Right lobe of liver (tissue), 6 donors: ENCODE measurements around the gene CNGA2. TPM values are rescaled to one million over a fixed set of nuclear protein-coding genes. Genes with fewer than 3 reads are reported as not detected.
A peak's percentile ranks its signal among the peaks of the same experiment; 100 is the strongest.

ENCODE experiments used
- ATAC-seq, 4 donors: fragments of 200-7000 bp; cut with Tn5 transposase; one replicate each; pipeline ENCODE4 v1.9.1; 2020; ENCODE audit warnings: mild to moderate bottlenecking in 4 of 4, moderate library complexity in 4 of 4
- DNase-seq, 3 donors: peaks; one replicate each; pipeline ENCODE4 v3.0.0-alpha.2; 2020
- H3K27ac ChIP-seq, 3 donors: fragments of 200-600 bp; one replicate each; pipeline ENCODE4 v1.8.0; 2022
- H3K27me3 ChIP-seq, 2 donors: fragments of 200-600 bp; one replicate each; pipeline ENCODE4 v1.8.0; 2022
- H3K36me3 ChIP-seq, 4 donors: fragments of 200-600 bp; sonication (generic) in 1 of 4; one replicate each; pipeline versions ENCODE4 v1.5.1 to v1.8.0; 2017 to 2022; ENCODE audit warnings: control low read depth in 1 of 4
- H3K4me1 ChIP-seq, 4 donors: fragments of 200-600 bp; sonication (generic) in 1 of 4; one replicate each; pipeline versions ENCODE4 v1.5.1 to v1.8.0; 2017 to 2022; ENCODE audit warnings: control low read depth in 1 of 4
- H3K4me3 ChIP-seq, 3 donors: fragments of 200-600 bp; one replicate each; pipeline ENCODE4 v1.8.0; 2022
- H3K9me3 ChIP-seq, 4 donors: fragments of 200-600 bp; sonication (generic) in 1 of 4; one replicate each; pipeline versions ENCODE4 v1.5.1 to v1.8.0; 2017 to 2022; ENCODE audit warnings: control low read depth in 1 of 4
- CTCF ChIP-seq, 4 donors: fragments of 200-600 bp in 3 of 4; fragments of 450-650 bp in 1 of 4; IDR thresholded peaks; one replicate each; pipeline versions ENCODE4 v1.5.1 to v1.8.0; 2016 to 2022; ENCODE audit warnings: antibody characterized with exemption in 4 of 4, mild to moderate bottlenecking in 2 of 4
- POLR2A ChIP-seq: fragments of 450-650 bp; IDR thresholded peaks from one replicate; pipeline ENCODE4 v1.6.1; 2017; ENCODE audit warnings: antibody characterized with exemption, mild to moderate bottlenecking
- WGBS: methylation state at CpG from one replicate; pipeline ENCODE4 v1.1.6; 2018; ENCODE audit warnings: low coverage, low lambda C conversion rate; ENCODE audit not compliant: insufficient coverage; ENCODE audit errors: missing lambda C conversion rate; 5-methylcytosine and 5-hydroxymethylcytosine counted together
- intact Hi-C, 2 donors: fragments of 100-400 bp; cut with DNase I; formaldehyde crosslinking; loops; one replicate each; pipeline versions ENCODE4 v1.11.2 to v1.14.1; 2022
- total RNA-seq, 6 experiments: library from RNA; depleted of rRNA in 2 of 6; stranded (reverse); fragments of >200 nt in 2 of 6; fragmentation: NEBNext Ultra II Directional in 3 of 6; extraction: Animal tissue kit (Norgen Biotek cat#: 25700) in 3 of 6; gene quantifications; one replicate each; pipeline versions ENCODE4 v1.1.0 to v1.2.4, GENCODE V29; 2016 to 2023
- donor health status: DM: no; HTN: yes; CAD: no.
- donor health status: DM: no; HTN: no; CAD: no.
- donor health status: DM: no; HTN: no; CAD: no.
- donor health status: DM: no; HTN: yes; CAD: no.
- donor health status: DM: no; HTN: yes; CAD: no.

Gene CNGA2
- total RNA-seq, 6 experiments from 2014 or later = not detected

GRCh38 chrX:151752847-151753246, 18.3 kb downstream of the CNGA2 start:
- ATAC-seq = peak in 3 of 4 donors; percentile 44 to 55 (median 45)
- Histone ChIP-seq H3K4me1 (peaks cover 0 to 5% (median 0%) of the 10 kb centered on the region in 4 donors), H3K27me3 (peaks cover 0 to 14% of the 10 kb centered on the region in 2 donors), H3K27ac (no peak overlapping the region), H3K9me3 (no peaks in the 10 kb centered on the region), H3K36me3 (no peaks in the 10 kb centered on the region), H3K4me3 (no peak overlapping the region)
- intact Hi-C loops = loop anchor here (10.0 kb wide), 1 partner anchor 882 kb away; the partner anchor contains the start of gene GABRQ (in 2 of the 2)
- no peak for TF ChIP-seq CTCF (IDR thresholded peaks at IDR 0.05)
- no peak for TF ChIP-seq POLR2A
- DNase-seq = no peak
- WGBS = 32% methylated on average over 5 of the region's 5 CpGs

- DNase-seq (peak; percentile 68 to 81 (median 71)), ATAC-seq (peak; percentile 94 to 98 (median 97))
- Histone ChIP-seq H3K36me3 (no peaks in the 10 kb centered on the region), H3K27me3 (peaks cover 0 to 8% of the 10 kb centered on the region in 2 donors), H3K9me3 (no peaks in the 10 kb centered on the region), H3K4me1 (peaks cover 0 to 5% (median 0%) of the 10 kb centered on the region in 4 donors), H3K4me3 (no peak overlapping the region), H3K27ac (no peak overlapping the region)
- intact Hi-C loops = loop anchor here (10.0 kb wide), 1 partner anchor 881 kb away; the partner anchor contains the start of gene GABRQ (in 2 of the 2)
- 46% methylated on average over 2 of the region's 22 CpGs for WGBS
- TF ChIP-seq POLR2A (no peak), CTCF (IDR thresholded peaks at IDR 0.05) (peak; percentile 72 to 85 (median 79))
These were observed 18.9 kb downstream of the CNGA2 start for GRCh38 chrX:151753313-151754046.

- WGBS = 33% methylated on average over 1 of the region's 6 CpGs
These were observed 19.5 kb downstream of the CNGA2 start for GRCh38 chrX:151754047-151754429.

GRCh38 chrX:151754641-151755215, 20.2 kb downstream of the CNGA2 start:
- 51% methylated on average over 6 of the region's 11 CpGs for WGBS
- H3K27ac ChIP-seq = no peak overlapping the region
- peaks cover 0 to 5% (median 0%) of the 10 kb centered on the region in 4 donors for H3K4me1 ChIP-seq
- no peak for DNase-seq
- TF ChIP-seq POLR2A (no peak), CTCF (IDR thresholded peaks at IDR 0.05) (no peak)
- no peak for ATAC-seq
- peaks cover 0 to 8% of the 10 kb centered on the region in 2 donors for H3K27me3 ChIP-seq
- no peaks in the 10 kb centered on the region for H3K36me3 ChIP-seq
- intact Hi-C loops = loop anchor here (10.0 kb wide), 1 partner anchor 880 kb away; the partner anchor contains the start of gene GABRQ (in 2 of the 2)
- H3K9me3 ChIP-seq = no peaks in the 10 kb centered on the region
- no peak overlapping the region for H3K4me3 ChIP-seq

More at GRCh38 chrX:151754047-151754429, 19.5 kb downstream of the CNGA2 start:
- Histone ChIP-seq H3K9me3 (no peaks in the 10 kb centered on the region), H3K4me1 (peaks cover 0 to 5% (median 0%) of the 10 kb centered on the region in 4 donors), H3K27ac (no peak overlapping the region), H3K27me3 (peaks cover 0 to 8% of the 10 kb centered on the region in 2 donors), H3K36me3 (no peaks in the 10 kb centered on the region), H3K4me3 (no peak overlapping the region)
- DNase-seq = peak in 2 of 3 donors; percentile 45 to 46
- no peak for TF ChIP-seq POLR2A
- no peak for TF ChIP-seq CTCF (IDR thresholded peaks at IDR 0.05)
- intact Hi-C loops = loop anchor here (10.0 kb wide), 1 partner anchor 881 kb away; the partner anchor contains the start of gene GABRQ (in 2 of the 2)
- ATAC-seq = peak in 2 of 4 donors; percentile 54 to 70
